GM18517 (cell line): ENCODE results near the gene BEST2.
"Not testable (repeated sequence)": the region's sequence is repeated elsewhere in the genome, so short reads cannot be mapped to it uniquely, and the experiment has no call there.

Source experiments
- ATAC-seq: cut with Tn5 transposase; IDR thresholded peaks from one replicate; pipeline ENCODE4 v1.9.1; 2021; ENCODE audit warnings: mild to moderate bottlenecking, moderate library complexity; ENCODE audit not compliant: unreplicated experiment

The BEST2 gene

GRCh38 chr19:12797607-12798006 is 46.0 kb downstream of the BEST2 start:
- ATAC-seq = not testable (repeated sequence)

DNA sequence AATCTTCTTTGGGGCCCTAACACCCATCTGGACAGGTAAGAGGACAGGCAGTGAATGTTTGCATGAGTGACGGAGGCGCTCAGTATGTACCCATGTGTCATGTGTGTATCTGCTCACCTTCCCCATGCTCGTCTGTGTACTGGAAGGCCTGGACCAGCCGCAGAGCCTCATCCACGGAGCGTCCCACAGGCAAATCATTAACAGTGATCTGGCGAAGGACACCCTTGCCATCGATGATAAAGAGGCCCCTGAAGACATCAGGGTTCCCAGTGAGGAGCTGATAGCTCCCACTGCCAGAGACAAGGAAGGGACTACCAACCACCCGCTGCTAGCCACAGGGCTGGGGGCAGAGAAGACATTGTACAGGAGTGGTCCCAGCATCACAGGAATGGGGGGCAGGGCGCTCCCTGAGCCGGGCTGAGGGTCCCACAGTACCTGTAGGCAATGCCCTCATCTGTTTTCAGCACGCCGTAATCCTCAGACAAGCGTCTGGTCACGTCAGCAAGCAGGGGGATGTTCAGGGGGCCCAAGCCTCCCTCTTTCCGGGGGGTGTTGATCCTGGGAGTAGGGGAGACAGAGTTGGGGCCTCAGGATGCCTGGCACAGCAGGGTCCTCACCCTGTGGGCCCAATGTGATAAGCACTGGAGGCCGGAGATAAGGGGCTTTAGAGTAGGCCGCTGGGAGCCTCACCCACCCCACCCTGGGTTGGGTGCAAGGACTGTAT is 48.3 kb downstream of the BEST2 start:
- no peak for ATAC-seq

DNA sequence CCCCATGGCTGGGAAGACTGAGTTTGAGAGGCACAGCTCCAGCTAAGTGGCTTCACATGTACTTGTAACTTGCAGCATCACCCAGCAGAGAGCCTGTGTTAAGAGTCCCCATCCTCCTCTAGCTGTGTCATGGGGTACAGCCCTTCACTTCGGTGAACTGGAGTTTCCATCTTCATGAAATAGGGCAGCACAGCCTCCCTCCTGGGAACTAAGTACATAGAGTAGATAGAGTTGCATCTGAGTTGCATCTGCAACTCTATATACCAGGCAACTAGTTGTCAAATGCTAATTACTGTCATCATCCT is 48.8 kb downstream of the BEST2 start:
- ATAC-seq = no peak

- ATAC-seq = no peak
Observed at GRCh38 chr19:12800923-12801465, 49.4 kb downstream of the BEST2 start.

DNA sequence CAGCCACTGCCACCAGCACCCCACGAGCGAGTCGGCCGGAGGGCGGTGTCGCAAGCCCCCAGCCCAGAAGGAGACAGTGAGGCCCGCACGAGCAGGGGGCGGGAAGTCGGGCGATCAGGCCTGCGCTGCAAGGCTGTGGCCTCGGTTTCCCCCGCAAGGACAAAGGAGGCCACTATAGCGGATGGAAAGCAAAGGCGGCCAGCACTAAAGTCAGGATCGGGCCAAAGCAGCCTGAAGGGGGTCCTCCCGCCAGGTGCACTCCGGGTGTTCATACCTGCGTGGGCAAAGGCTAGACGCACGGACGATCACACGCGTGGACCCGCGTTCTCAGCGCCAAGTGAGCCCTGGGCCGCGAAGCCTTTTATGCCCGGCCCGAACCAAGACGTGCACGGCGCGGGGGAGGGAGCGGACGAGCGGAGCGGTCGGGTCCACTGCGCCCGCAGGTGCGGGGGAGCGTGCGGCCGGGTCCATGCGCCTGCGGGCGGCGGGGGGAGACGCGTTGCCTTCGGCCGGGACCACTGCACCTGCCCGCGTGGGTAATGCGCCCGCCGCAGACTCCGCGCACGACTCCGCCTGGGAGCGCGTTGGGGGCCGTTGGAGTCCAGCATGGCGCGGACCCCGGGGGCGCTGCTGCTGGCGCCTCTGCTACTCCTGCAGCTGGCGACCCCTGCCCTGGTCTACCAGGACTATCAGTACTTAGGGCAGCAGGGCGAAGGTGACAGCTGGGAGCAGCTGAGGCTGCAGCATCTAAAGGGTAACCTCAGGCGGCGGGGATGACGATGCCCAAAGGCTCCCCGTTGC is 50.1 kb downstream of the BEST2 start, which contains the start of the genes PRDX2 and THSD8:
TSS of gene PRDX2 (minus strand) at position 335 of the 801 bp plus-strand sequence. CDS start 539 bp downstream, outside the sequence.
TSS of gene THSD8 (plus strand) at position 604 of the 801 bp plus-strand sequence. CDS start at position 607, 3 bp downstream.
- ATAC-seq = no peak

DNA sequence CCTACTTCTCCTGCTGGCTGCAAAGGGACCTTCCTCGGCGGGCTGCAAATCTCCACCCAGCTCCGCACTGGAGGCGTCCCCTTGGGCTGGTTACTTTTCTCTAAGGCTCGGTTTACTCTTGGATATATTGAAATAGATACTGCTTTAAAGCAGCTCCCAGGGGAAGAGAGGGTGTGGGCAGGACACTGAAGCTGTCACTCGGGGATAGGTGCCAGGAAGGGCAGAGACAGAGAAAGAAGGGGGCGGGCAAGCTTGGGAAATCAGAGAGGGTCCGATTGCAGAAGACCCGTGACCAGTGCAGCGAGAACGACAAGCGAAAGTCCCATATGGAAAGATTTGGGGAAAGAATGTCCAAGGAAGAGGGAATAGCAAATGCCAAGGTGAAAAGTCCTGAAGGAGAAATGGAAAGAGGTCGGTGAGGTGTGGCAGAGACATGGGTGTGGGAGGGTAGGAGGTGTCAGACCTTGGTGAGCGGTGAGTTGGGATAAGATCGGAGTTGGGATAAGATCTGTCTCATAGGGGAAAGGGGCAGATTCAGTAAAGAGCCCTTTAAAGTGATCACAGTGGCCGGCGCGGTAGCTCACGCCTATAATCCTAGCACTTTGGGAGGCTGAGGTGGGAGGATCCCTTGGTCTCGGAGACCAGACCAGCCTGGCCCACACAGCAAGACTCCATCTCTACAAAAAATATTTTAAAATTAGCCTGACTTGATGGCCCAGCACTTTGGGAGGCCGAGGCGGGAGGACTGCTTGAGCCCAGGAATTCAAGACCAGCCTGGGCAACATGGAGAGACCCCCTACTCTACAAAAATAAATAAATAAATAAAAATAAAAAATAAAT is 50.9 kb downstream of the BEST2 start:
- ATAC-seq = no peak

GRCh38 chr19:12804051-12804450 is 52.5 kb downstream of the BEST2 start:
- no peak for ATAC-seq

- ATAC-seq = peak; percentile 54
Observed at GRCh38 chr19:12806242-12807081, 54.9 kb downstream of the BEST2 start, which contains the start of gene RNASEH2A. Gene RNASEH2A, plus strand, starts transcription at chr19:12806584. Its CDS starts 90 bp downstream, at chr19:12806674.
